Keratinocyte (primary cell): ENCODE results near the gene SSTR3. TPM values are rescaled to one million over a fixed set of nuclear protein-coding genes. Genes with fewer than 3 reads are reported as not detected.

Experiments
- DNase-seq: peaks from one replicate; pipeline ENCODE4 v3.0.0-alpha.2; 2011; ENCODE audit warnings: low read depth, missing footprints, low spot score
- FAIRE-seq: peaks from 2 replicates; lab custom pipeline; 2011; peaks lifted over from hg19 to GRCh38; lab: Jason Lieb, UNC
- H2AFZ ChIP-seq: 2 replicates; pipeline ENCODE4 v1.6.0; 2012; ENCODE audit warnings: low read length, control low read depth, inconsistent platforms; ENCODE audit not compliant: control insufficient read depth
- H3K27ac ChIP-seq: 2 replicates; pipeline ENCODE4 v1.5.1; 2011; ENCODE audit warnings: low read length; ENCODE audit not compliant: control insufficient read depth, insufficient read depth
- H3K27me3 ChIP-seq: 3 replicates; pipeline ENCODE4 v1.6.0; 2011; ENCODE audit warnings: low read length; ENCODE audit not compliant: control insufficient read depth, insufficient read depth; ENCODE audit errors: extremely low read depth
- H3K36me3 ChIP-seq, 2 experiments: 2 replicates in 1 of 2; 3 replicates in 1 of 2; pipeline ENCODE4 v1.5.1; 2011; ENCODE audit warnings: low read length in 2 of 2, mild to moderate bottlenecking in 1 of 2; ENCODE audit not compliant: control insufficient read depth in 2 of 2, insufficient read depth in 2 of 2; ENCODE audit errors: extremely low read depth in 1 of 2
- H3K4me1 ChIP-seq: 3 replicates; pipeline ENCODE4 v1.5.1; 2011; ENCODE audit warnings: low read length; ENCODE audit not compliant: control insufficient read depth, insufficient read depth; ENCODE audit errors: extremely low read depth
- H3K4me2 ChIP-seq: 3 replicates; pipeline ENCODE4 v1.6.0; 2011; ENCODE audit warnings: low read depth, low read length; ENCODE audit not compliant: control insufficient read depth, insufficient read depth; ENCODE audit errors: extremely low read depth
- H3K4me3 ChIP-seq, 3 experiments: fragments of 200-600 bp in 1 of 3; sonication (generic) in 1 of 3; 2 replicates in 2 of 3; 3 replicates in 1 of 3; pipeline ENCODE4 v1.5.1; 2011 to 2016; ENCODE audit warnings: low read length in 3 of 3, mild to moderate bottlenecking in 3 of 3, control low read depth in 2 of 3, inconsistent platforms in 1 of 3, low read depth in 1 of 3, mixed read lengths in 1 of 3, mixed run types in 1 of 3, moderate library complexity in 1 of 3; ENCODE audit not compliant: control insufficient read depth in 2 of 3, insufficient read depth in 2 of 3; ENCODE audit errors: extremely low read depth in 1 of 3
- H3K79me2 ChIP-seq: 2 replicates; pipeline ENCODE4 v1.6.0; 2012; ENCODE audit warnings: low read length; ENCODE audit not compliant: control insufficient read depth, insufficient read depth
- H3K9ac ChIP-seq: 3 replicates; pipeline ENCODE4 v1.6.0; 2011; ENCODE audit warnings: low read length; ENCODE audit not compliant: control insufficient read depth, insufficient read depth; ENCODE audit errors: extremely low read depth
- H3K9me1 ChIP-seq: 3 replicates; pipeline ENCODE4 v1.6.0; 2011; ENCODE audit warnings: low read length; ENCODE audit not compliant: control insufficient read depth, insufficient read depth; ENCODE audit errors: extremely low read depth
- H3K9me3 ChIP-seq: 2 replicates; pipeline ENCODE4 v1.5.1; 2012; ENCODE audit warnings: low read depth, low read length; ENCODE audit not compliant: control insufficient read depth
- H4K20me1 ChIP-seq: 3 replicates; pipeline ENCODE4 v1.6.0; 2011; ENCODE audit warnings: low read length; ENCODE audit not compliant: control insufficient read depth, insufficient read depth; ENCODE audit errors: extremely low read depth
- CTCF ChIP-seq, 3 experiments: IDR thresholded peaks in 1 of 3; conservative IDR thresholded peaks in 1 of 3; optimal IDR thresholded peaks in 1 of 3; 2 replicates in 2 of 3; 3 replicates in 1 of 3; pipeline versions ENCODE3 to v1.5.1; 2011; ENCODE audit warnings: low read length in 3 of 3, mild to moderate bottlenecking in 3 of 3, moderate library complexity in 2 of 3, control low read depth in 1 of 3, inconsistent platforms in 1 of 3; ENCODE audit not compliant: insufficient read depth in 2 of 3; ENCODE audit errors: extremely low read depth in 1 of 3
- EZH2 ChIP-seq: IDR thresholded peaks from one replicate; pipeline ENCODE4 v1.6.1; 2012; ENCODE audit warnings: inconsistent platforms, mild to moderate bottlenecking, low read length, moderate library complexity
- dilution Hi-C: fragments of 300-500 bp; cut with MboI; formaldehyde crosslinking; loops from one replicate; pipeline ENCODE4 v1.7.0; 2020; ENCODE audit warnings: low sequenced_read_pairs; ENCODE audit not compliant: extremely low pct_ligation_motif_present
- polyA plus RNA-seq, 5 experiments: library from polyadenylated mRNA; depleted of rRNA in 3 of 5; stranded (reverse) in 3 of 5; stranded (forward) in 1 of 5; unstranded in 1 of 5; fragments of >200 nt; gene quantifications; 1 replicate in 1 of 5; 2 replicates in 3 of 5; 3 replicates in 1 of 5; pipeline versions ENCODE4 v1.2.1 to v1.2.3, GENCODE V29; 2011 to 2012; ENCODE audit warnings: missing spikeins in 2 of 5, low read depth in 1 of 5, low replicate concordance in 1 of 5

SSTR3 gene
- polyA plus RNA-seq, 1 donor (not counting 4 experiments of a cell fraction or from before 2014, with no cell fraction given), result not detected

- Histone ChIP-seq H3K27ac (no peak overlapping the region), H3K4me3 (no peak overlapping the region), H3K36me3 (peaks cover 13 to 21% of the 10 kb centered on the region in 2 experiments), H3K4me2 (no peak overlapping the region), H3K79me2 (peaks cover 11% of the 10 kb centered on the region), H3K9me3 (no peaks in the 10 kb centered on the region), H3K9ac (no peak overlapping the region), H3K9me1 (no peaks in the 10 kb centered on the region), H3K27me3 (no peaks in the 10 kb centered on the region), H3K4me1 (peaks cover 43% of the 10 kb centered on the region), H4K20me1 (no peaks in the 10 kb centered on the region), H2AFZ (no peak overlapping the region)
- FAIRE-seq (no peak), DNase-seq (no peak)
- dilution Hi-C loops, result no loop called here
- TF ChIP-seq EZH2 (no peak), CTCF (optimal IDR thresholded peaks at IDR 0.05 in 1 of 3, IDR thresholded peaks at IDR 0.05 in 1 of 3, conservative IDR thresholded peaks at IDR 0.05 in 1 of 3; ENCODE audit: extremely low read depth in 1 of 3, insufficient read depth in 2 of 3, low read length in 3 of 3) (no peak)
These were observed 26.5 kb downstream of the SSTR3 start for GRCh38 chr22:37185646-37186227.

- peaks cover 37% of the 10 kb centered on the region for H3K4me1 ChIP-seq
- H3K4me2 ChIP-seq, result no peak overlapping the region
- H3K79me2 ChIP-seq, result peaks cover 11% of the 10 kb centered on the region
- no peak overlapping the region for H2AFZ ChIP-seq
- FAIRE-seq (no peak), DNase-seq (no peak)
- no peaks in the 10 kb centered on the region for H3K9me3 ChIP-seq
- H3K4me3 ChIP-seq, result no peak overlapping the region
- TF ChIP-seq CTCF (optimal IDR thresholded peaks at IDR 0.05 in 1 of 3, IDR thresholded peaks at IDR 0.05 in 1 of 3, conservative IDR thresholded peaks at IDR 0.05 in 1 of 3; ENCODE audit: extremely low read depth in 1 of 3, insufficient read depth in 2 of 3, low read length in 3 of 3) (no peak), EZH2 (no peak)
- no peak overlapping the region for H3K9ac ChIP-seq
- H4K20me1 ChIP-seq, result no peaks in the 10 kb centered on the region
- peaks cover 13 to 21% of the 10 kb centered on the region in 2 experiments for H3K36me3 ChIP-seq
- no peak overlapping the region for H3K27ac ChIP-seq
- no peaks in the 10 kb centered on the region for H3K27me3 ChIP-seq
- H3K9me1 ChIP-seq, result no peaks in the 10 kb centered on the region
- dilution Hi-C loops, result no loop called here
These were observed 27.3 kb downstream of the SSTR3 start for GRCh38 chr22:37184816-37185541.
